ENCODE measurements around the gene CDON.

- TF ChIP-seq CTCF (conservative IDR thresholded peaks at IDR 0.05) (no peak), ZFX (IDR thresholded peaks at IDR 0.05) (no peak)
Observed at GRCh38 chr11:126079621-126080124, 17.0 kb upstream of the CDON start.
